GM12878 (cell line): ENCODE measurements around the gene PRKCE. TPM values are rescaled to one million over a fixed set of nuclear protein-coding genes. Genes with fewer than 3 reads are reported as not detected.

Experiments used
- ATAC-seq: fragments of 200-7000 bp; cut with Tn5 transposase; 3 replicates; pipeline ENCODE4 v1.9.1; 2020; ENCODE audit warnings: mild to moderate bottlenecking, moderate library complexity
- BruUV-seq: library from RNA; stranded (reverse); fragments of 400-500 nt; replicated peaks from 2 replicates; lab custom pipeline; 2021; lab: Mats Ljungman, UMichigan
- CTCF ChIA-PET: fragments of 300-600 bp; sonication (Branson Sonifier 250); formaldehyde crosslinking; extraction: SDS; loops from one replicate; lab custom pipeline; 2021; ENCODE audit warnings: inconsistent platforms; lab: Yijun Ruan, JAX
- POLR2A ChIA-PET: fragments of 350-600 bp; formaldehyde crosslinking; extraction: SDS; loops from one replicate; lab custom pipeline; 2021; ENCODE audit warnings: inconsistent platforms; lab: Charles Lee
- RAD21 ChIA-PET: fragments of 300-600 bp; sonication (Branson Sonifier 250); formaldehyde crosslinking; loops from one replicate; lab custom pipeline; 2023; ENCODE audit warnings: antibody characterized with exemption; ENCODE audit not compliant: unreplicated experiment; lab: Charles Lee
- SMC1A ChIA-PET: fragments of 300-600 bp; sonication (Branson Sonifier 250); formaldehyde crosslinking; loops from one replicate; lab custom pipeline; 2023; ENCODE audit not compliant: unreplicated experiment, uncharacterized antibody; lab: Charles Lee
- DNase-seq: peaks from one replicate; pipeline ENCODE4 v3.0.0-alpha.2; 2011; ENCODE audit warnings: low read depth, low spot score
- FAIRE-seq: peaks from 3 replicates; lab custom pipeline; 2011; peaks lifted over from hg19 to GRCh38; lab: Jason Lieb, UNC
- H2AFZ ChIP-seq: 2 replicates; pipeline ENCODE4 v1.6.0; 2011; ENCODE audit warnings: low read depth, low read length, control low read depth; ENCODE audit not compliant: control insufficient read depth
- H3K27ac ChIP-seq: 2 replicates; pipeline ENCODE4 v1.5.1; 2011; ENCODE audit warnings: control low read depth; ENCODE audit not compliant: control insufficient read depth, insufficient read depth
- H3K27me3 ChIP-seq, 2 experiments: replicated peaks in 1 of 2; 2 replicates each; pipeline versions ENCODE4 v1.6.0 to v1.6.1; 2011; ENCODE audit warnings: low read length in 1 of 2; ENCODE audit not compliant: control insufficient read depth in 2 of 2, insufficient read depth in 2 of 2
- H3K36me3 ChIP-seq, 2 experiments: 2 replicates each; pipeline ENCODE4 v1.5.1; 2011; ENCODE audit warnings: low read length in 1 of 2; ENCODE audit not compliant: control insufficient read depth in 2 of 2, insufficient read depth in 2 of 2
- H3K4me1 ChIP-seq: 2 replicates; pipeline ENCODE4 v1.6.1; 2011; ENCODE audit warnings: mild to moderate bottlenecking, low read length, moderate library complexity, mixed read lengths; ENCODE audit not compliant: control insufficient read depth, insufficient read depth
- H3K4me2 ChIP-seq: 2 replicates; pipeline ENCODE4 v1.6.0; 2011; ENCODE audit warnings: control low read depth; ENCODE audit not compliant: control insufficient read depth, insufficient read depth
- H3K4me3 ChIP-seq: fragments of 200-600 bp; sonication (generic); 2 replicates; pipeline ENCODE4 v1.5.1; 2016
- H3K79me2 ChIP-seq: 2 replicates; pipeline ENCODE4 v1.6.0; 2011; ENCODE audit warnings: low read length; ENCODE audit not compliant: control insufficient read depth, insufficient read depth
- H3K9ac ChIP-seq: 2 replicates; pipeline ENCODE4 v1.8.0; 2011; ENCODE audit warnings: low read length, control low read depth, mixed read lengths; ENCODE audit not compliant: control insufficient read depth, insufficient read depth
- H3K9me3 ChIP-seq: replicated peaks from 3 replicates; pipeline ENCODE4 v1.5.1; 2011; ENCODE audit warnings: mild to moderate bottlenecking, low read length; ENCODE audit not compliant: control insufficient read depth, insufficient read depth
- H4K20me1 ChIP-seq: 2 replicates; pipeline ENCODE4 v1.6.0; 2011; ENCODE audit not compliant: control insufficient read depth, insufficient read depth
- BACH1 ChIP-seq: fragments of 450-650 bp; IDR thresholded peaks from 2 replicates; pipeline ENCODE4 v1.6.1; 2017; ENCODE audit warnings: mild to moderate bottlenecking, borderline replicate concordance
- CHD4 ChIP-seq: fragments of 200-600 bp; sonication (generic); IDR thresholded peaks from 2 replicates; pipeline ENCODE4 v1.6.1; 2016; ENCODE audit warnings: mild to moderate bottlenecking
- IKZF1 ChIP-seq: fragments of 450-650 bp; conservative IDR thresholded peaks from 2 replicates; pipeline ENCODE4 v1.6.1; 2017; ENCODE audit warnings: antibody characterized with exemption, mild to moderate bottlenecking
- JUNB ChIP-seq: IDR thresholded peaks from 2 replicates; pipeline ENCODE4 v1.6.1; 2016; ENCODE audit warnings: antibody characterized with exemption, mild to moderate bottlenecking
- NFYA ChIP-seq: IDR thresholded peaks from 2 replicates; pipeline ENCODE4 v1.6.1; 2011; ENCODE audit warnings: low read depth, mild to moderate bottlenecking, low read length, improper control_type of control experiment, borderline replicate concordance
- SP1 ChIP-seq: IDR thresholded peaks from one replicate; pipeline ENCODE4 v1.6.1; 2011; ENCODE audit warnings: low read depth, low read length
- TAF1 ChIP-seq: IDR thresholded peaks from 2 replicates; pipeline ENCODE4 v1.6.1; 2011; ENCODE audit warnings: mild to moderate bottlenecking, low read depth, low read length, borderline replicate concordance
- TARDBP ChIP-seq: IDR thresholded peaks from 2 replicates; pipeline ENCODE4 v1.6.1; 2016; ENCODE audit warnings: borderline replicate concordance
- TCF7 ChIP-seq: IDR thresholded peaks from 2 replicates; pipeline ENCODE4 v1.6.1; 2014; ENCODE audit warnings: antibody characterized with exemption, borderline replicate concordance
- YY1 ChIP-seq: IDR thresholded peaks from 2 replicates; pipeline ENCODE4 v1.6.1; 2011; ENCODE audit warnings: low read depth, mild to moderate bottlenecking, low read length
- WGBS: methylation state at CpG from one replicate; pipeline ENCODE4 v1.1.6; 2016; ENCODE audit warnings: low lambda C conversion rate; ENCODE audit not compliant: insufficient replicate concordance, insufficient coverage; ENCODE audit errors: missing lambda C conversion rate; 5-methylcytosine and 5-hydroxymethylcytosine counted together
- in situ Hi-C: fragments of 300-500 bp; cut with MboI; formaldehyde crosslinking; loops from 9 replicates; pipeline ENCODE4 v1.14.3; 2018; ENCODE audit warnings: mixed read lengths
- intact Hi-C: fragments of 100-400 bp; cut with micrococcal nuclease; formaldehyde crosslinking; loops from one replicate; pipeline ENCODE4 v1.14.2; 2022; ENCODE audit not compliant: unreplicated experiment
- polyA plus RNA-seq, 11 experiments: library from polyadenylated mRNA; depleted of rRNA in 4 of 11; unstranded in 6 of 11; stranded (reverse) in 5 of 11; fragments of >200 nt; fragmentation: Nextera tagmentation in 4 of 11; fragmentation: Illumina TruSeq in 1 of 11; extraction: Ambion mirVana in 4 of 11; extraction: Trizol in 1 of 11; gene quantifications; 1 replicate in 1 of 11; 2 replicates in 10 of 11; pipeline versions ENCODE4 v1.2.1 to v1.2.3, GENCODE V29; 2011 to 2016; ENCODE audit warnings: inconsistent platforms in 2 of 11, missing spikeins in 2 of 11, low read depth in 1 of 11
- total RNA-seq, 4 experiments: library from RNA; depleted of rRNA in 3 of 4; stranded (reverse); fragments of >200 nt in 3 of 4; fragmentation: Illumina TruSeq in 1 of 4; extraction: Trizol in 1 of 4; gene quantifications; 2 replicates each; pipeline versions ENCODE4 v1.2.1 to v1.2.3, GENCODE V29; 2013 to 2021
- TF ChIP-seq, protein P1 (sequence below): fragments of 450-650 bp; IDR thresholded peaks from 2 replicates; pipeline ENCODE4 v1.6.1; 2017; ENCODE audit warnings: borderline replicate concordance
- TF ChIP-seq, protein P2 (sequence below): fragments of 450-650 bp; IDR thresholded peaks from 2 replicates; pipeline ENCODE4 v1.6.1; 2017; ENCODE audit warnings: mild to moderate bottlenecking
- TF ChIP-seq, protein P3 (sequence below): IDR thresholded peaks from 2 replicates; pipeline ENCODE4 v1.6.1; 2011; ENCODE audit warnings: low read depth, low read length, improper control_type of control experiment, borderline replicate concordance
- TF ChIP-seq, protein P4 (sequence below): fragments of 450-650 bp; IDR thresholded peaks from 2 replicates; pipeline ENCODE4 v1.6.1; 2017; ENCODE audit warnings: low read depth, mild to moderate bottlenecking, moderate library complexity
- TF ChIP-seq, protein P5 (sequence below): IDR thresholded peaks from 2 replicates; pipeline ENCODE4 v1.6.1; 2012; ENCODE audit warnings: low read length, inconsistent platforms

The PRKCE gene
- total and polyA plus RNA-seq, 10 of the 15 experiments (the other 5 are each of a cell fraction or from before 2014, with no cell fraction given): 2.6 to 28.2 (median 11.3) TPM

DNA sequence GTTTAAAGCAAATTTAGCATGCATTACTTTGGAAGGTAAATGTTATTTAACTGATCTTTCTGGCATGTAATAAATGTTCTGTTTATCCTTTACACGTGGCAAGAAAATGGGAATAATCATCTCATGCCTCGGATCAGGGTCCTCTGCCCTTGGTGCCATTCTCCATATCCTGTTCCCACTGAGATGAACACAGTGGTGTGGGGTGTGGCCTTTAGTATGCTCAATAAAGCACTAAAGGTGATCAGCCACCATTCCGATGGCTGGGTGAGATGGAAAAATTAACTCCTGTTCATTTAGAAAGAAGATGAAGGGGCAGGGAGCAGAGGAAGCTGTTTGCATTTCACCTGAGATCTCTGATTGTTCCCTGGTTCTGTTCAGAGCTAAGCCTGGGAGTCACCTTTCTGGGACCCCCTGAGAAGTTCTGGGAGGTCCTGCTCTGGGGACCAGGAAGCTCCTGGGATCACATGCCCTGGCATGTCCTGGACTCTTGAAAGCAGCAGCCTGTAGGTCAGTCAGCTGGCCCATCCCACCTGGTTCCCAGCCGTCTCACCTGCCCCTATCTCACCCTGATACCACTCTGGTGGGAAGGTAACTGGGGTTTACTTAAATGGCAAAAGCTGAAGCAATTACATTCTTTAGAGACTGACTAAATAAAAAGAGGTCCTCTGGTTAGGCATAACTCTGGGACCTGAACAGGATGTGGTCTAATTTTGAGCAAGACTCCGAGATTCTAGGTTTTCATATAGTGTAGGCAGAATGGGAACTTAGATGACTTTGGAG, 356.8 kb downstream of the PRKCE start:
- ATAC-seq: no peak
- Histone ChIP-seq H3K36me3 (peaks cover 1 to 5% of the 10 kb centered on the region in 2 experiments; a peak in 3 of 4 replicates), H2AFZ (no peak overlapping the region), H3K4me2 (no peak overlapping the region), H3K27ac (no peak overlapping the region), H3K79me2 (no peaks in the 10 kb centered on the region), H4K20me1 (no peaks in the 10 kb centered on the region), H3K4me1 (peaks cover 4% of the 10 kb centered on the region; the same call in 1 of the 2 replicates), H3K9me3 (no peaks in the 10 kb centered on the region), H3K9ac (no peak overlapping the region), H3K27me3 (no peaks in the 10 kb centered on the region), H3K4me3 (no peak overlapping the region)
- CTCF ChIA-PET: interaction anchor here (0.8 to 1.6 kb wide), 6 partner anchors 9 to 642 kb away, joined by 3 to 13 read pairs (median 5); no protein-coding TSS in a partner anchor
- POLR2A ChIA-PET: no interaction called here
- intact Hi-C loops (no loop called here), in situ Hi-C loops (loop anchor here (25.0 kb wide), 1 partner anchor 629 kb away; no protein-coding TSS in a partner anchor)
- DNase-seq: no peak
- no peak for FAIRE-seq
- SMC1A ChIA-PET: interaction anchor here (0.5 to 1.2 kb wide), 5 partner anchors 9 to 452 kb away, joined by 3 to 6 read pairs (median 4); no protein-coding TSS in a partner anchor
- 43% methylated on average over 5 of the region's 5 CpGs for WGBS
- RAD21 ChIA-PET: interaction anchor here (1.2 to 1.4 kb wide), 2 partner anchors 15 to 54 kb away, joined by 6 to 7 read pairs; no protein-coding TSS in a partner anchor
- BruUV-seq: no TSS peak
- TF ChIP-seq CHD4 (no peak), JUNB (no peak), TCF7 (no peak), YY1 (no peak), TARDBP (no peak), NFYA (no peak), BACH1 (no peak), SP1 (no peak), TAF1 (no peak), IKZF1 (no peak)
- TF ChIP-seq, protein P1, sequence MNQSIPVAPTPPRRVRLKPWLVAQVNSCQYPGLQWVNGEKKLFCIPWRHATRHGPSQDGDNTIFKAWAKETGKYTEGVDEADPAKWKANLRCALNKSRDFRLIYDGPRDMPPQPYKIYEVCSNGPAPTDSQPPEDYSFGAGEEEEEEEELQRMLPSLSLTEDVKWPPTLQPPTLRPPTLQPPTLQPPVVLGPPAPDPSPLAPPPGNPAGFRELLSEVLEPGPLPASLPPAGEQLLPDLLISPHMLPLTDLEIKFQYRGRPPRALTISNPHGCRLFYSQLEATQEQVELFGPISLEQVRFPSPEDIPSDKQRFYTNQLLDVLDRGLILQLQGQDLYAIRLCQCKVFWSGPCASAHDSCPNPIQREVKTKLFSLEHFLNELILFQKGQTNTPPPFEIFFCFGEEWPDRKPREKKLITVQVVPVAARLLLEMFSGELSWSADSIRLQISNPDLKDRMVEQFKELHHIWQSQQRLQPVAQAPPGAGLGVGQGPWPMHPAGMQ: no peak
- TF ChIP-seq, protein P2, sequence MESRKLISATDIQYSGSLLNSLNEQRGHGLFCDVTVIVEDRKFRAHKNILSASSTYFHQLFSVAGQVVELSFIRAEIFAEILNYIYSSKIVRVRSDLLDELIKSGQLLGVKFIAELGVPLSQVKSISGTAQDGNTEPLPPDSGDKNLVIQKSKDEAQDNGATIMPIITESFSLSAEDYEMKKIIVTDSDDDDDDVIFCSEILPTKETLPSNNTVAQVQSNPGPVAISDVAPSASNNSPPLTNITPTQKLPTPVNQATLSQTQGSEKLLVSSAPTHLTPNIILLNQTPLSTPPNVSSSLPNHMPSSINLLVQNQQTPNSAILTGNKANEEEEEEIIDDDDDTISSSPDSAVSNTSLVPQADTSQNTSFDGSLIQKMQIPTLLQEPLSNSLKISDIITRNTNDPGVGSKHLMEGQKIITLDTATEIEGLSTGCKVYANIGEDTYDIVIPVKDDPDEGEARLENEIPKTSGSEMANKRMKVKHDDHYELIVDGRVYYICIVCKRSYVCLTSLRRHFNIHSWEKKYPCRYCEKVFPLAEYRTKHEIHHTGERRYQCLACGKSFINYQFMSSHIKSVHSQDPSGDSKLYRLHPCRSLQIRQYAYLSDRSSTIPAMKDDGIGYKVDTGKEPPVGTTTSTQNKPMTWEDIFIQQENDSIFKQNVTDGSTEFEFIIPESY: no peak
- TF ChIP-seq, protein P3, sequence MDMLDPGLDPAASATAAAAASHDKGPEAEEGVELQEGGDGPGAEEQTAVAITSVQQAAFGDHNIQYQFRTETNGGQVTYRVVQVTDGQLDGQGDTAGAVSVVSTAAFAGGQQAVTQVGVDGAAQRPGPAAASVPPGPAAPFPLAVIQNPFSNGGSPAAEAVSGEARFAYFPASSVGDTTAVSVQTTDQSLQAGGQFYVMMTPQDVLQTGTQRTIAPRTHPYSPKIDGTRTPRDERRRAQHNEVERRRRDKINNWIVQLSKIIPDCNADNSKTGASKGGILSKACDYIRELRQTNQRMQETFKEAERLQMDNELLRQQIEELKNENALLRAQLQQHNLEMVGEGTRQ: no peak
- TF ChIP-seq, protein P4, sequence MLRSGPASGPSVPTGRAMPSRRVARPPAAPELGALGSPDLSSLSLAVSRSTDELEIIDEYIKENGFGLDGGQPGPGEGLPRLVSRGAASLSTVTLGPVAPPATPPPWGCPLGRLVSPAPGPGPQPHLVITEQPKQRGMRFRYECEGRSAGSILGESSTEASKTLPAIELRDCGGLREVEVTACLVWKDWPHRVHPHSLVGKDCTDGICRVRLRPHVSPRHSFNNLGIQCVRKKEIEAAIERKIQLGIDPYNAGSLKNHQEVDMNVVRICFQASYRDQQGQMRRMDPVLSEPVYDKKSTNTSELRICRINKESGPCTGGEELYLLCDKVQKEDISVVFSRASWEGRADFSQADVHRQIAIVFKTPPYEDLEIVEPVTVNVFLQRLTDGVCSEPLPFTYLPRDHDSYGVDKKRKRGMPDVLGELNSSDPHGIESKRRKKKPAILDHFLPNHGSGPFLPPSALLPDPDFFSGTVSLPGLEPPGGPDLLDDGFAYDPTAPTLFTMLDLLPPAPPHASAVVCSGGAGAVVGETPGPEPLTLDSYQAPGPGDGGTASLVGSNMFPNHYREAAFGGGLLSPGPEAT: no peak
- TF ChIP-seq, protein P5, sequence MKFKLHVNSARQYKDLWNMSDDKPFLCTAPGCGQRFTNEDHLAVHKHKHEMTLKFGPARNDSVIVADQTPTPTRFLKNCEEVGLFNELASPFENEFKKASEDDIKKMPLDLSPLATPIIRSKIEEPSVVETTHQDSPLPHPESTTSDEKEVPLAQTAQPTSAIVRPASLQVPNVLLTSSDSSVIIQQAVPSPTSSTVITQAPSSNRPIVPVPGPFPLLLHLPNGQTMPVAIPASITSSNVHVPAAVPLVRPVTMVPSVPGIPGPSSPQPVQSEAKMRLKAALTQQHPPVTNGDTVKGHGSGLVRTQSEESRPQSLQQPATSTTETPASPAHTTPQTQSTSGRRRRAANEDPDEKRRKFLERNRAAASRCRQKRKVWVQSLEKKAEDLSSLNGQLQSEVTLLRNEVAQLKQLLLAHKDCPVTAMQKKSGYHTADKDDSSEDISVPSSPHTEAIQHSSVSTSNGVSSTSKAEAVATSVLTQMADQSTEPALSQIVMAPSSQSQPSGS: no peak
